Astrocyte (in vitro differentiated cells and primary cell): ENCODE data around the gene PLB1. TPM values are rescaled to one million over a fixed set of nuclear protein-coding genes. Genes with fewer than 3 reads are reported as not detected.

ENCODE experiments used
- DNase-seq: peaks from one replicate; pipeline ENCODE4 v3.0.0-alpha.2; 2010; ENCODE audit warnings: low read depth
- FAIRE-seq: peaks from 2 replicates; lab custom pipeline; 2011; peaks lifted over from hg19 to GRCh38; lab: Jason Lieb, UNC
- H2AFZ ChIP-seq: 2 replicates; pipeline ENCODE4 v1.6.0; 2012; ENCODE audit warnings: low read depth, low read length, inconsistent platforms
- H3K27ac ChIP-seq: 2 replicates; pipeline ENCODE4 v1.5.1; 2011; ENCODE audit warnings: low read depth, low read length, inconsistent platforms
- H3K27me3 ChIP-seq: 2 replicates; pipeline ENCODE4 v1.6.0; 2011; ENCODE audit warnings: low read length, inconsistent platforms; ENCODE audit not compliant: insufficient read depth
- H3K36me3 ChIP-seq: 2 replicates; pipeline ENCODE4 v1.5.1; 2011; ENCODE audit warnings: low read length, inconsistent platforms; ENCODE audit not compliant: insufficient read depth
- H3K4me1 ChIP-seq: 2 replicates; pipeline ENCODE4 v1.5.1; 2011; ENCODE audit warnings: low read length, inconsistent platforms; ENCODE audit not compliant: insufficient read depth
- H3K4me2 ChIP-seq: 2 replicates; pipeline ENCODE4 v1.6.0; 2012; ENCODE audit warnings: low read length, inconsistent platforms
- H3K4me3 ChIP-seq: 2 replicates; pipeline ENCODE4 v1.5.1; 2011; ENCODE audit warnings: low read depth, mild to moderate bottlenecking, low read length, inconsistent platforms; ENCODE audit not compliant: insufficient read depth
- H3K79me2 ChIP-seq: 2 replicates; pipeline ENCODE4 v1.6.0; 2012; ENCODE audit warnings: mild to moderate bottlenecking, low read length, inconsistent platforms; ENCODE audit not compliant: insufficient read depth
- H3K9ac ChIP-seq: 2 replicates; pipeline ENCODE4 v1.6.0; 2012; ENCODE audit warnings: mild to moderate bottlenecking, low read length, inconsistent platforms
- H3K9me3 ChIP-seq: 2 replicates; pipeline ENCODE4 v1.5.1; 2012; ENCODE audit warnings: low read depth, mild to moderate bottlenecking, low read length, inconsistent platforms; ENCODE audit not compliant: insufficient read depth
- H4K20me1 ChIP-seq: 2 replicates; pipeline ENCODE4 v1.6.0; 2012; ENCODE audit warnings: low read length, inconsistent platforms; ENCODE audit not compliant: insufficient read depth
- H3K27ac Mint-ChIP-seq: one replicate; pipeline ENCODE4 v1.8.0; 2021; ENCODE audit warnings: mild to moderate bottlenecking, mixed read lengths; ENCODE audit not compliant: unreplicated experiment
- H3K27me3 Mint-ChIP-seq: one replicate; pipeline ENCODE4 v1.8.0; 2021; ENCODE audit warnings: low read depth, mixed read lengths; ENCODE audit not compliant: unreplicated experiment
- H3K36me3 Mint-ChIP-seq: one replicate; pipeline ENCODE4 v1.8.0; 2021; ENCODE audit warnings: low read depth, mixed read lengths; ENCODE audit not compliant: unreplicated experiment
- H3K4me1 Mint-ChIP-seq: one replicate; pipeline ENCODE4 v1.8.0; 2021; ENCODE audit warnings: low read depth, mixed read lengths; ENCODE audit not compliant: unreplicated experiment
- H3K4me3 Mint-ChIP-seq: one replicate; pipeline ENCODE4 v1.8.0; 2021; ENCODE audit warnings: mild to moderate bottlenecking, moderate library complexity, mixed read lengths; ENCODE audit not compliant: unreplicated experiment
- H3K9me3 Mint-ChIP-seq: one replicate; pipeline ENCODE4 v1.8.0; 2021; ENCODE audit warnings: mild to moderate bottlenecking, mixed read lengths; ENCODE audit not compliant: unreplicated experiment
- EZH2 ChIP-seq: IDR thresholded peaks from 2 replicates; pipeline ENCODE4 v1.6.1; 2012; ENCODE audit warnings: mild to moderate bottlenecking, low read length, inconsistent platforms; ENCODE audit not compliant: insufficient read depth
- total RNA-seq: library from RNA; stranded (reverse); gene quantifications from 2 replicates; pipeline ENCODE4 v1.2.1, GENCODE V29; 2021
- TF ChIP-seq, protein P1 (sequence below): IDR thresholded peaks from 2 replicates; pipeline ENCODE4 v1.5.1; 2011; ENCODE audit warnings: low read depth, mild to moderate bottlenecking, inconsistent platforms, low read length, moderate library complexity; ENCODE audit not compliant: insufficient read depth

Gene PLB1
- total RNA-seq, 1 donor from 2014 or later: 0.98 TPM

DNA sequence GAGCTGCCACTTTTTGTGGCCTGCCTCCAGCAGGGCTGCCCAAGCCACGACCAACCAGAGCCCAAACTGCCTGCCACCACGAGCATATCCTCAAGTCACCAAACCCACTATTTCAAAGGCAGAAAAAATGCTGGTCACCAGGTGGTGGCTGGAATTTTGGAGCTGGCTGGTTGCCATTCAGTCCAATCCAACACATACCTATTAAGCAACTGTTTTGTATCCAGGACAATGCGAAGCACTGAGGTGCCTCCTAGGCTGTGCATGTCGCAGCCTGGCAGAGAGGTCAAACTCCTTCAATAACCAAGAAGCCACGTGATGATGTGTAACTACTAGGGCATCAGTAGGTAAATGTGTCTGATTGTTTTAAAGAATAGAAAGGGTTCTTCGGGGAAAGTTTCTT lies 147.5 kb downstream of the PLB1 start:
- peak overlapping the region; percentile 39 for H3K9ac ChIP-seq
- no peak for DNase-seq
- no peaks in the 10 kb centered on the region for H3K36me3 ChIP-seq
- Mint-ChIP-seq H3K27me3 (peaks cover 14% of the 10 kb centered on the region), H3K9me3 (peaks cover 5% of the 10 kb centered on the region), H3K36me3 (no peaks in the 10 kb centered on the region), H3K27ac (no peak overlapping the region), H3K4me1 (peaks cover 14% of the 10 kb centered on the region), H3K4me3 (no peak overlapping the region)
- no peaks in the 10 kb centered on the region for H3K9me3 ChIP-seq
- no peaks in the 10 kb centered on the region for H3K27me3 ChIP-seq
- no peak for FAIRE-seq
- no peak overlapping the region for H2AFZ ChIP-seq
- no peaks in the 10 kb centered on the region for H3K79me2 ChIP-seq
- peaks cover 15% of the 10 kb centered on the region for H3K4me1 ChIP-seq
- TF ChIP-seq, protein P1, sequence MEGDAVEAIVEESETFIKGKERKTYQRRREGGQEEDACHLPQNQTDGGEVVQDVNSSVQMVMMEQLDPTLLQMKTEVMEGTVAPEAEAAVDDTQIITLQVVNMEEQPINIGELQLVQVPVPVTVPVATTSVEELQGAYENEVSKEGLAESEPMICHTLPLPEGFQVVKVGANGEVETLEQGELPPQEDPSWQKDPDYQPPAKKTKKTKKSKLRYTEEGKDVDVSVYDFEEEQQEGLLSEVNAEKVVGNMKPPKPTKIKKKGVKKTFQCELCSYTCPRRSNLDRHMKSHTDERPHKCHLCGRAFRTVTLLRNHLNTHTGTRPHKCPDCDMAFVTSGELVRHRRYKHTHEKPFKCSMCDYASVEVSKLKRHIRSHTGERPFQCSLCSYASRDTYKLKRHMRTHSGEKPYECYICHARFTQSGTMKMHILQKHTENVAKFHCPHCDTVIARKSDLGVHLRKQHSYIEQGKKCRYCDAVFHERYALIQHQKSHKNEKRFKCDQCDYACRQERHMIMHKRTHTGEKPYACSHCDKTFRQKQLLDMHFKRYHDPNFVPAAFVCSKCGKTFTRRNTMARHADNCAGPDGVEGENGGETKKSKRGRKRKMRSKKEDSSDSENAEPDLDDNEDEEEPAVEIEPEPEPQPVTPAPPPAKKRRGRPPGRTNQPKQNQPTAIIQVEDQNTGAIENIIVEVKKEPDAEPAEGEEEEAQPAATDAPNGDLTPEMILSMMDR: no peak
- no peak for TF ChIP-seq EZH2
- H3K4me3 ChIP-seq: no peak overlapping the region
- H3K27ac ChIP-seq: peak overlapping the region; percentile 19
- H3K4me2 ChIP-seq: peak overlapping the region; percentile 54
- no peaks in the 10 kb centered on the region for H4K20me1 ChIP-seq

DNA sequence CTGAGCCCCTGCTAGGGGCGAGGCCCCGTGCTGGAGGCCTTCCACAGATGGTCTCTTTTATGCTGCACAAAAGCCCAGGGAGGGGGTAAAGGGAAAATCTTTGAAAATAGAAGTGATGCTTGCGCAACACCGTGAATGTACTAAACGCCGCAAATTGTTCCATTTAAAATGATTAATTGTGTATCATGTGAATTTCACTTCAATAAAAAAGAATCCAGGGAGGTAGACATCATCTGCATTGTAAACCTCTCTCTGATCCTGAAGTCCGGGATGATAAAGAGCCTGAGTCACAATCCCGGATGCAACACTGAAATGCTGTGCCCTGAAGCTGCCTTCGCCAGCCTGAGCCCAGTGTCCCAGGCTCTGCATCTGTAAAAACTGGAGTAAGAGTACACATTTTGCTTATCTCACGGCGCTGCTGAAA lies 148.1 kb downstream of the PLB1 start:
- Histone ChIP-seq H3K4me2 (peak overlapping the region; percentile 54), H3K27me3 (no peaks in the 10 kb centered on the region), H3K9me3 (no peaks in the 10 kb centered on the region), H3K79me2 (no peaks in the 10 kb centered on the region), H3K4me1 (peaks cover 16% of the 10 kb centered on the region), H3K9ac (peak overlapping the region; percentile 39), H3K27ac (peak overlapping the region; percentile 19), H3K4me3 (no peak overlapping the region), H2AFZ (peak overlapping the region; percentile 18), H3K36me3 (no peaks in the 10 kb centered on the region), H4K20me1 (no peaks in the 10 kb centered on the region)
- Mint-ChIP-seq H3K27me3 (peaks cover 11% of the 10 kb centered on the region), H3K27ac (peak overlapping the region; percentile 19), H3K4me3 (no peak overlapping the region), H3K36me3 (no peaks in the 10 kb centered on the region), H3K9me3 (peaks cover 4% of the 10 kb centered on the region), H3K4me1 (peaks cover 17% of the 10 kb centered on the region)
- FAIRE-seq (no peak), DNase-seq (peak; percentile 83)
- TF ChIP-seq, protein P1: no peak
- no peak for TF ChIP-seq EZH2

DNA sequence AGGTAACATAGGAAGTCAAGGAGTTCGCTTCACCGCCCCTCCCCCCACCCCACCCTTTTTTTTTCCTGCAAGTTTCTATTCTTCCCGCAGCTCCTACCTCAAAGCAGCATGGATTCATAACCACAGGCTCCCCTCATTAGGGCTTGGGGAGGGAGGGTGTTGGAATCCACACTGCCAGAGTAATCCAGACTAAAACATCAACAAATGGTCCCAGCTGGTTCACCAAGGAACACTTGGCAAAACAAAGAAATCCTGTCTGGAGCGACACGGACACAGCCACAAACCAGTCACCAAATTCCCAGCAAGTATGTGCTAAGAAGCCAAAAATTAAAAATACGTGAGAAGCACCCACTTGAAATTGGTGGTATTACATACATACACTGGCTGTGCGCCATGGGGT lies 148.9 kb downstream of the PLB1 start:
- no peak overlapping the region for H3K4me3 Mint-ChIP-seq
- H3K27ac Mint-ChIP-seq: no peak overlapping the region
- Histone ChIP-seq H3K9me3 (no peaks in the 10 kb centered on the region), H3K27ac (no peak overlapping the region), H3K4me2 (peak overlapping the region; percentile 54), H2AFZ (no peak overlapping the region), H3K27me3 (no peaks in the 10 kb centered on the region), H3K36me3 (no peaks in the 10 kb centered on the region), H3K79me2 (no peaks in the 10 kb centered on the region), H3K4me1 (peaks cover 25% of the 10 kb centered on the region), H3K9ac (peak overlapping the region; percentile 32), H4K20me1 (no peaks in the 10 kb centered on the region), H3K4me3 (no peak overlapping the region)
- TF ChIP-seq EZH2: no peak
- TF ChIP-seq, protein P1: no peak
- H3K9me3 Mint-ChIP-seq: peaks cover 4% of the 10 kb centered on the region
- peaks cover 11% of the 10 kb centered on the region for H3K27me3 Mint-ChIP-seq
- no peaks in the 10 kb centered on the region for H3K36me3 Mint-ChIP-seq
- DNase-seq: peak; percentile 59
- peaks cover 20% of the 10 kb centered on the region for H3K4me1 Mint-ChIP-seq
- FAIRE-seq: no peak
